ENCODE data around the gene ICAM5.

DNA sequence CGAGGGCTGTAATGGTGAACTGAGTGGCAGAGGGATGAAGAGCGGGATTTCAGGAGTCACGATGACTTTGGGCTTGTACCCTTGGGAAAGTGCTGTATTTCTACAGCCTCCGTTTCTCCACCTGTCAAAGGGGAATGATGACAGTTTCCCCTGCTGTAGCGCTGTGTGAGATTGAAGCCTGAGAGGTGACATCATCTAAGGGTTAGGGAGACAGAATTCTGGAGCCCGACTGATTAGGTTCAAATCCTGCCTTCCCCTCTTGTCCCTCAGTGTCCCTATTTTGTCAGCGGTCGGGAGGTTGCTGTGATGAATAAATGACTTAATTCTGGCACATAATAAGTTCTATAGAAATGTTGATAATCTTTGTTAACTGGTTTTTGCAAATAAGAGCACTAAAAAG, 37.0 kb upstream of the ICAM5 start:
- no peak for TF ChIP-seq ZNF274 (IDR thresholded peaks at IDR 0.05; ENCODE audit: low read depth, low read length)
- no peak for TF ChIP-seq YY1 (IDR thresholded peaks at IDR 0.05; ENCODE audit: insufficient read depth, insufficient read length)

All from NT2/D1 (cell line).